Neural cell (in vitro differentiated cells): ENCODE results near the gene SYT15.

Source experiments
- TF ChIP-seq, protein P1 (sequence below): IDR thresholded peaks from 2 replicates; pipeline ENCODE4 v1.6.1; 2012; ENCODE audit warnings: borderline replicate concordance
- TF ChIP-seq, protein P2 (sequence below): fragments of 450-650 bp; IDR thresholded peaks from 2 replicates; pipeline ENCODE4 v1.5.1; 2014; ENCODE audit warnings: antibody characterized with exemption, mild to moderate bottlenecking, moderate library complexity; ENCODE audit not compliant: poor library complexity, severe bottlenecking

GRCh38 chr10:46534828-46535524 lies 44.0 kb upstream of the SYT15 start:
- TF ChIP-seq, protein P1, sequence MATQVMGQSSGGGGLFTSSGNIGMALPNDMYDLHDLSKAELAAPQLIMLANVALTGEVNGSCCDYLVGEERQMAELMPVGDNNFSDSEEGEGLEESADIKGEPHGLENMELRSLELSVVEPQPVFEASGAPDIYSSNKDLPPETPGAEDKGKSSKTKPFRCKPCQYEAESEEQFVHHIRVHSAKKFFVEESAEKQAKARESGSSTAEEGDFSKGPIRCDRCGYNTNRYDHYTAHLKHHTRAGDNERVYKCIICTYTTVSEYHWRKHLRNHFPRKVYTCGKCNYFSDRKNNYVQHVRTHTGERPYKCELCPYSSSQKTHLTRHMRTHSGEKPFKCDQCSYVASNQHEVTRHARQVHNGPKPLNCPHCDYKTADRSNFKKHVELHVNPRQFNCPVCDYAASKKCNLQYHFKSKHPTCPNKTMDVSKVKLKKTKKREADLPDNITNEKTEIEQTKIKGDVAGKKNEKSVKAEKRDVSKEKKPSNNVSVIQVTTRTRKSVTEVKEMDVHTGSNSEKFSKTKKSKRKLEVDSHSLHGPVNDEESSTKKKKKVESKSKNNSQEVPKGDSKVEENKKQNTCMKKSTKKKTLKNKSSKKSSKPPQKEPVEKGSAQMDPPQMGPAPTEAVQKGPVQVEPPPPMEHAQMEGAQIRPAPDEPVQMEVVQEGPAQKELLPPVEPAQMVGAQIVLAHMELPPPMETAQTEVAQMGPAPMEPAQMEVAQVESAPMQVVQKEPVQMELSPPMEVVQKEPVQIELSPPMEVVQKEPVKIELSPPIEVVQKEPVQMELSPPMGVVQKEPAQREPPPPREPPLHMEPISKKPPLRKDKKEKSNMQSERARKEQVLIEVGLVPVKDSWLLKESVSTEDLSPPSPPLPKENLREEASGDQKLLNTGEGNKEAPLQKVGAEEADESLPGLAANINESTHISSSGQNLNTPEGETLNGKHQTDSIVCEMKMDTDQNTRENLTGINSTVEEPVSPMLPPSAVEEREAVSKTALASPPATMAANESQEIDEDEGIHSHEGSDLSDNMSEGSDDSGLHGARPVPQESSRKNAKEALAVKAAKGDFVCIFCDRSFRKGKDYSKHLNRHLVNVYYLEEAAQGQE, result no peak
- TF ChIP-seq, protein P2, sequence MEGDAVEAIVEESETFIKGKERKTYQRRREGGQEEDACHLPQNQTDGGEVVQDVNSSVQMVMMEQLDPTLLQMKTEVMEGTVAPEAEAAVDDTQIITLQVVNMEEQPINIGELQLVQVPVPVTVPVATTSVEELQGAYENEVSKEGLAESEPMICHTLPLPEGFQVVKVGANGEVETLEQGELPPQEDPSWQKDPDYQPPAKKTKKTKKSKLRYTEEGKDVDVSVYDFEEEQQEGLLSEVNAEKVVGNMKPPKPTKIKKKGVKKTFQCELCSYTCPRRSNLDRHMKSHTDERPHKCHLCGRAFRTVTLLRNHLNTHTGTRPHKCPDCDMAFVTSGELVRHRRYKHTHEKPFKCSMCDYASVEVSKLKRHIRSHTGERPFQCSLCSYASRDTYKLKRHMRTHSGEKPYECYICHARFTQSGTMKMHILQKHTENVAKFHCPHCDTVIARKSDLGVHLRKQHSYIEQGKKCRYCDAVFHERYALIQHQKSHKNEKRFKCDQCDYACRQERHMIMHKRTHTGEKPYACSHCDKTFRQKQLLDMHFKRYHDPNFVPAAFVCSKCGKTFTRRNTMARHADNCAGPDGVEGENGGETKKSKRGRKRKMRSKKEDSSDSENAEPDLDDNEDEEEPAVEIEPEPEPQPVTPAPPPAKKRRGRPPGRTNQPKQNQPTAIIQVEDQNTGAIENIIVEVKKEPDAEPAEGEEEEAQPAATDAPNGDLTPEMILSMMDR, result no peak
